Stimulated activated naive CD4-positive, alpha-beta T cell treated with Interleukin-2 at 50 U/mL for 16 hours (primary cell): Measurements from ENCODE around the gene CIRBP.
"Not testable (repeated sequence)": the region's sequence is repeated elsewhere in the genome, so short reads cannot be mapped to it uniquely, and the experiment has no call there.

Experiments used
- DNase-seq: peaks from one replicate; lab custom pipeline; 2025; lab: John Stamatoyannopoulos, UW

Gene CIRBP

GRCh38 chr19:1309977-1310852 lies 41.1 kb downstream of the CIRBP start:
- no peak for DNase-seq

DNA sequence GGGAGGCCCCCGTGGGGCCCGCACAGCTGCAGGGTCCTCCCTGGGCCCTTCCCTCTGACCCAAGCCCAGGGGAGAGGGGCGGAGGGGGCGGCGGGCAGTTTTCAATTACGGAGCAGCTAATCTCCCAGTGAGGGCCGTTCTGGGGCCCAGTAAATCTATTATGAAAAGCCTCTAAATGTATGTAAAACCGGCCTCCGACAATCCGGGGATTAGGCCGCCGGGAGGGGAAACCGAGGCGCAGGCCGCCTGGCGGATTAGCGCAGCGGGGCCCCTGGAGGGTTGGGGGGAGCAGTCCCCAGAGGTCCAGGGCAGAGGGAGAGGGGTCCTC lies 41.7 kb downstream of the CIRBP start:
- DNase-seq, result no peak

DNA sequence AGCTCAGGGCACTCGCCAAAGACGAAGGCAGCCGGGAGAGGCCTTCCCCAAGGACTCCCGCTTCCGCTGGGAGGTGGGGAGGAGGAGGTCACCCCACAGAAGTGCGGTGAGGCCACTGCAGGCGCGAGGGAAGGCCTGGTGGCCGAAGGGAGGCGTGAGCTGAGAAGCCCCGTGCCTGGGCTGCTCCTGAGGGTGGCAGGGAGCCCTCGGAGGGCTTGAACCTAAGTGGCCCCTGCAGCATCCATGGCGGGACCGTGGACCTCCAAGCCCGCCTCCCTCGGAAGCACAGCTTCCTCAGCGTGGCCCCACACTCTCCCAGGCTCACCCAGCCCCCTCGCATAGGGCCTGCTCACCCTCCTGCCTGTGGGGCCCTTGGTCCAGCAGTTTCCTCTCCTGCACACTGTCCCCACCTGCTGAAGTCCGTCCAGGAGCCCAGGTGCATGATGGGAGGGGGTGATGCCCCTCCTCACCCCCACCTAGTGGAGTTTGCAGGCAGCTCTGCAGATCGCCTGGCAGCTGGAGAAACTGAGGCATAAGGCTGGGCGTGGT lies 42.5 kb downstream of the CIRBP start:
- no peak for DNase-seq

- no peak for DNase-seq
These were observed 43.9 kb downstream of the CIRBP start for GRCh38 chr19:1312767-1313694.

GRCh38 chr19:1313695-1314613 lies 44.8 kb downstream of the CIRBP start:
- no peak for DNase-seq

- no peak for DNase-seq
These were observed 46.5 kb downstream of the CIRBP start for GRCh38 chr19:1315470-1316166.

GRCh38 chr19:1316466-1316865 lies 47.3 kb downstream of the CIRBP start:
- no peak for DNase-seq

GRCh38 chr19:1317274-1318003 lies 48.3 kb downstream of the CIRBP start:
- no peak for DNase-seq

DNA sequence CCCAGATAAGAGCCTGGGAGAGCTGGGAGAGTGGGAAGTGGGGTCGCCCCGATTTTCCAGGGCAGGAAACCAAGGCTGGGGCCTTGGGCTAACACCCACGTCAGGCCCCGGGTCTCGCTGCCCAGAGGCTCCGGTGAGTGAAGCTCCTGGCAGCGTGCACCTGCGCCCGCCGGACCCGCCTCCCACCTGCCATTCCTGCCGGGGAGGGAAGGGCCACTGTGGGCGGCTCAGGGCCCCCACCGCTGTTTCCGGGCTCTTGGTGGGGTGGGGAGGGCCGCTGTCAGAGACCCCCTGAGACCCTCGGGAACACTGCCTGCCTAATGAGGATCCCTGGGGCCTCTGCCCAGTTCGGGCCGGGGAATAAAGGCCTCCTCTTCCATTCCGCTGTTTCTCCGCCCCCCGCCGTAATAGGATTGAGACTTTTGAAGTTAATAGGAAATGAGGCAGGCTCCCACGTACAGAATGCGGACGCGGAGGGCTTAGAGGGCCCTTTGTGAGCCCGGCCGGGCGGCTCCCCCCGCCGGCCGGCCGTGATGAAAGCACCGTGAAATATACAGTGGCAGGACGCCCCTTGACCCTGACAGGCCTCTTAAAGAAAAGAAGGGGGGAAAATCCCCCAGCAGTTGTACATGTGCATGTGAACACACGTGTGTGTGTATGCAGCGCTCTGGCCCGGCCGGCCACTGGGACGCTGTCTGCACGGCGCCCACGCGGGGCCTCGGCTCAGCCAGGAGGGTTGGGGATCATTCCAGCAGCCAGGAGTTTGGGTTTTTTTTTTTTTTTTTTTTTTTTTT lies 49.7 kb downstream of the CIRBP start:
- no peak for DNase-seq

DNA sequence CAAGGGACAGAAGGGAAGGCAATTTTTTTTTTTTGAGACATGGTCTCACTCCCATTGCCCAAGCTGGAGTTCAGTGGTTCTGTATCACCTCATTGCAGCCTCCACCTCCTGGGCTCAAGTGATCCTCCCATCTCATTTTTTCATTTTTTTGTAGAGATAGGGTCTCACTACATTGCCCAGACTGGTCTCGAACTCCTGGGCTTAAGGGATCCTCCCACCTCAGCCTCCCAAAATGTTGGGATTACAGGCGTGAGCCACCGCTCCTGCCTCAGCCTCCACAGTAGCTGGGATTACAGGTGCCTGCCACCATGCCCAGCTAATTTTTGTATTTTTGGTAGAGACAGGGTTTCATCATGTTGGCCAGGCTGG lies 51.1 kb downstream of the CIRBP start:
- not testable (repeated sequence) for DNase-seq

DNA sequence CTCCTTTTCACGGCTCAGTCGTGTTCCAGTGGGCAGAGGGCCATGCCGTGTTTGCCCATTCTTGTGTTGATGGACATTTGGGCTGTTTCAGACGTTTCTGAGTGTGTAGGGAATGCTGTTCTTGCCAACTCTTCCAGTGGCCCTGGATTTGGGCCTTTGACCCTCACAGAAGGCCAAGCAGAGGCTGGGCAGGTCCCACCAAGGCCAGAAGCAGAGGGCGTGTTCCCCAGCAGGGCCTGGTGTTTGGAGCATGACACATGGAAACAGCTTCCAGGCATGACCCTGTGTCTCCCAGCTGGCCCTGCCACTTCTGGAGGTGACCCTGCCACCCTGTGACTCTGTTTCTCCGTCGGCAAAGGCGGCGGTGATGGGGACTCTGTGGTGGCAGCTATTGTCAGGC lies 52.4 kb downstream of the CIRBP start:
- no peak for DNase-seq

DNA sequence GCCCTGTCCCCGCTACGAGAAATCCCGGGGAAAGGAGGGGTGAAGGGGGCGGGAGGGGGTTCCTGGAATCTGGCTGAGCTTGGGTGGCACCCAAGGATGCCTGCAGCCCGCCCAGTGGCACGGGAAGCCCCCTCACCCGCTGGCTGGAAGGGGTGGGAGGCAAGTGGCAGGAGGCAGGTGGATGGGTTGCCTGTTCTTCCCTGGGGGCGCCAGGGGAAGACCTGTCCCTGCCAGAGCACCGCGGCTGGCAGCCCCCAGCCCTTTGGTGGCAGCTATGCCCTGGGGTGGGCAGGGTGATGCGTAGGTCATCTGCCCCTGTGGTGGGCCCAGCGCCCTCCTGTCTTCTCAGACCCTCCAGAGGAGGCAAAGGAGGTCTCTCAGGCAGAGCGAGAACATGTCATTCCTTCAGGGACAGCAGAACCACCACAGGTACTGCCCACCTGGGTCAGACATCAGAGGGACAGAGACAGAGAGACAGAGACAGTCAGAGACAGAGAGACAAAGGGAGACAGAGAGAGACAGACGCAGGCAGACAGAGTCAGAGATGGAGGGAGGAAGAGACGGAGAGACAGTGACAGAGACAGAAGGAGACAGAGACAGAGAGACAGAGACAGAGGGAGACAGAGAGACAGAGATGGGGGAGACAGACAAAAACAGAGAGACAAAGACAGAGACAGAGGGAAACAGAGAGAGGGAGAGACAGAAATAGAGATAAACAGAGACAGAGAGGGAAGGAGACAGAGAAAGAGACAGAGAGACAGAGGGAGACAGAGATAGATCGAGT lies 53.3 kb downstream of the CIRBP start:
- no peak for DNase-seq

GRCh38 chr19:1324249-1324805 lies 55.2 kb downstream of the CIRBP start:
- DNase-seq, result no peak
